ENCODE measurements around the gene TRAP1.

GRCh38 chr16:3754081-3754703 lies 36.9 kb upstream of the TRAP1 start:
- TF ChIP-seq POLR2A (IDR thresholded peaks at IDR 0.05) (no peak), CTCF (IDR thresholded peaks at IDR 0.05) (no peak)

Measured in suprapubic skin (tissue), 3 donors.